GM12891 (cell line): ENCODE results near the gene CSNK2A1.

Experiments used
- DNase-seq: peaks from one replicate; pipeline ENCODE4 v3.0.0; 2011; ENCODE audit warnings: low spot score; ENCODE audit not compliant: insufficient read length
- FAIRE-seq: peaks from 2 replicates; lab custom pipeline; 2011; peaks lifted over from hg19 to GRCh38; lab: Jason Lieb, UNC
- PAX5 ChIP-seq: IDR thresholded peaks from 2 replicates; pipeline ENCODE4 v1.6.1; 2011; ENCODE audit warnings: low read length, moderate library complexity, mild to moderate bottlenecking; ENCODE audit not compliant: insufficient read depth, severe bottlenecking
- POLR2A ChIP-seq: IDR thresholded peaks from 2 replicates; pipeline ENCODE4 v1.6.1; 2011; ENCODE audit warnings: low read depth, low read length, control low read depth
- POLR2AphosphoS5 ChIP-seq: IDR thresholded peaks from 2 replicates; pipeline ENCODE4 v1.6.1; 2011; ENCODE audit warnings: low read depth, low read length, control low read depth
- POU2F2 ChIP-seq: IDR thresholded peaks from 2 replicates; pipeline ENCODE4 v1.6.1; 2011; ENCODE audit warnings: low read depth, mild to moderate bottlenecking, control low read depth, low read length, moderate library complexity
- SPI1 ChIP-seq: IDR thresholded peaks from 2 replicates; pipeline ENCODE4 v1.6.1; 2011; ENCODE audit warnings: low read depth, low read length, control low read depth
- TAF1 ChIP-seq: IDR thresholded peaks from 2 replicates; pipeline ENCODE4 v1.6.1; 2011; ENCODE audit warnings: low read depth, low read length, control low read depth

CSNK2A1 gene

GRCh38 chr20:444117-444516 lies 99.5 kb downstream of the CSNK2A1 start:
- FAIRE-seq (no peak), DNase-seq (no peak)
- no peak for TF ChIP-seq TAF1
- TF ChIP-seq PAX5, result no peak
- no peak for TF ChIP-seq POU2F2
- no peak for TF ChIP-seq SPI1
- no peak for TF ChIP-seq POLR2A
- TF ChIP-seq POLR2AphosphoS5, result no peak

DNA sequence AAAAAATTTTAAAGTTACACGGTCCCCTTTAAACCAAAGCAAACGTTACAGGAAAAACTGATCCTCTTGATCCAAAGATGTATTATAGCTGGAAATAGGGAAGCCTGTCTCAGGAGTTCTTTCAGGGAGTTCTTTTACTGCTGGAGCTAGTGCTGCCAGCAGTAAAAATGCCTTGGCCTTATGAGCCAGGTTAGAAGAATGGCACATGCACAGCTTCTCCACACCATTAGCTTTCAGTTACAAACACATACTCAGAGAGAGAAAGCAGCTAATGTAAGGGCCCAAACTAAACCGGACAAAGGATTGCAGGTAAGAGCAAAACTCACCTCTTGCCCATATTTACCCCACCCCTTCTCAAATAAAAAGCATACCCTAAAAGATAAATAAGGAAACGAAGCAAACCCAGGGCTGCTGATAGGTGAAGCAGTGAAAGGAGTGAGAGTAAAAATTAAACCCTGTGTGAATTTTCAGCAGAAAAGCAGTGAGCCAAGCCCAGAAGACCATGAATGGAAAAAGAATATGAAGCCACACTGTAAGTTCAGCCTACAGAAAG lies 100.3 kb downstream of the CSNK2A1 start:
- TF ChIP-seq POU2F2, result no peak
- no peak for TF ChIP-seq POLR2AphosphoS5
- no peak for TF ChIP-seq SPI1
- no peak for TF ChIP-seq PAX5
- no peak for TF ChIP-seq POLR2A
- no peak for TF ChIP-seq TAF1
- FAIRE-seq, result no peak
- no peak for DNase-seq

GRCh38 chr20:440636-441035 lies 103.0 kb downstream of the CSNK2A1 start:
- no peak for TF ChIP-seq POU2F2
- no peak for TF ChIP-seq POLR2A
- no peak for TF ChIP-seq SPI1
- no peak for TF ChIP-seq POLR2AphosphoS5
- TF ChIP-seq TAF1, result no peak
- TF ChIP-seq PAX5, result no peak
- FAIRE-seq (no peak), DNase-seq (no peak)

GRCh38 chr20:440148-440547 lies 103.4 kb downstream of the CSNK2A1 start:
- FAIRE-seq, result no peak

DNA sequence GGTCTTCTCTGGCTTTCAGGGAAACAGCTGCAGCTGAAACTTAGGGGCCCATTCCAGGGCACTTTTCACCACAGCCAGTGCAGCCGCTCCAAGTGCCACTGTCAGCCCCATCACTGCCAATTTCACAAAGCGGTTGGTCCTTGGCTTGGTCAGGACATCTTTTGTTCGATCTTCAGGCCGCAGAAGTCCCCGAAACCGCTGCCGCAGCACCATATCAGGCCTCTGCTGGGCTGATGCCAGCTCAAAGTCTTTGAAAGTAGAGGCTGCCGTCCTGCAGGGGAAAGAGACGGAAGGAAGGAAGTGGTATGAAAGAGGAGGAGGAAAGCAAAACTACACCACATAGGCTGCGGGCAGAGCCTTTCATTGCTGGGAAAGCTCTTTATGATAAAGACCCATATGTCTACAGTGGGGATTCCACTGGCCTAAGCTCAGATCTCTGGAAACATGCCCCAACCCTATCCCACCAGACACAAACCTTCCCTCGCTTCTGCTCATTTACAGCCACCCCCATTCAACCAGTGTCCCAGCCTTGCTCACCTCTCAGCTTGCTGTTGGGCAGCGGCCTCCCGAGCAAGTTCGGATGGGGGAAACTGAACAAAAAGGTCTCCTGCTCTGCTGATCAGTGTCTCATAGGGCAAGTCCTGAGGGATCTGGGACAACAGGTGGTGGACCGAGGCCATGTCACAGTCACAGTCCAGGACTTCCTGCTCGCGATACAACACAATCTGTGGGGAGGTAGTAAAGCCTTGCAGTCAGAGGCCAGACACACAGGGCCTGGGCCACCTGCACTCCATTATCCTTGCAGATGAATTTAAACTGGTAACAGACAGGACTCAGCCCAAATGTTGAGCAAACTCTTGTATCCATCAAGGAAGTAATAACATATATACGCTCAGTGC lies 104.8 kb downstream of the CSNK2A1 start:
- no peak for DNase-seq
- TF ChIP-seq SPI1, result peak; percentile 42
- no peak for TF ChIP-seq PAX5
- peak; percentile 72 for FAIRE-seq

More at GRCh38 chr20:440148-440547, 103.4 kb downstream of the CSNK2A1 start:
- no peak for TF ChIP-seq POU2F2
- TF ChIP-seq POLR2AphosphoS5, result no peak
- TF ChIP-seq POLR2A, result no peak
- no peak for TF ChIP-seq SPI1
- TF ChIP-seq TAF1, result no peak
- no peak for DNase-seq

DNA sequence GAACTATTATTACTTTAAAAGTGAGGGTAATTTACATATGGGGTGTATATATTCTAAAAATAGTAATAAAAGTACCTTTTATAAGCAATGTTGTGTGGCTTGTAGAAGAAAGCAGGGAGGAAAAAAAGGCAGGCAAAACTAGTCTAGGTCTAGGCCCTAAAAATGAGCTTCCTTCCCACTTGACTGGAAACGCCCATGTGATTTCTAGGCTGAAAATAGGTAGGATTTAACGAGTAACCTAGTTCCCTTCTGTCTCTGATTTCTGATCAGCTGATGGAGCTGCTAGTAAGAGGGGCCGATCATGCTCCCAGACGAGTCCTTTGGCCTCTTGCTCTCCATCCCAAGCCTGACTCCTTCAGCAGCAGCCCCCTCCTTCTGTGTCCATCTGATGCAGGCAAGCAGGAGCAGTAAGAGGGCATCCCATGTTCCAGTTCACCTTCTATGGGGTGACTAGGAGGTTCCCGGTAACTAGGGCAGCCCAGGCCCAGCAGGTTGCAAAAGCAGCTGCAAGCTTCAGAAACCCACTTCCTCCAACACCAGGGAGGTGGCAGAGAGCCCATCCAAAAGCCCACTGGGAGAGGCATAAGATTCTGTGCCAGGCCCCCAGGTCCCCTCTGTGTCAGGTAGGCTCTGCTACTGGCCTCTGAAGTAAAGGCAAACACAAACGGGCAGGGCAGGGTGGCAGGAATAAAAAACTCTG lies 105.7 kb downstream of the CSNK2A1 start:
- no peak for DNase-seq
- FAIRE-seq, result no peak
- peak; percentile 24; the same call in 1 of the 2 replicates for TF ChIP-seq SPI1
- no peak for TF ChIP-seq PAX5

DNA sequence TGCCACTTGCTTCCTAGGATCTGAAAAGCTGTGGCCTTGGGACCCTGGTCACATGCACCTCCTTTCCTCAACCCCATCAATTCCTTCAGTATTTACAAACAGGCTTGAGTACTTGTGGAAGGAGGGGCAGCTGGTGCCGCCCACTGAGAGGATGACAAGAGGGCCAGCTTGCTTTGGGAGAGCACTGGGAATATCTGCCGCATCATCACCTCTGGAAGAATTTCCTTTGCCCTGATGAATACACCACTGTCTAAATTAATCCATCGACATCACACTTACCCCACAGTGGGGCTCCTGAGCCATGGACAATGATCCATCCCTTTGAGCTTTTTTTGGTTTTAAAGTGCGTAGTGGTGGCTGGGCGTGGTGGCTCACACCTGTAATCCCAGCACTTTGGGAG lies 107.1 kb downstream of the CSNK2A1 start:
- TF ChIP-seq PAX5 (no peak), TAF1 (no peak), POLR2AphosphoS5 (no peak), POLR2A (no peak), SPI1 (no peak)
- FAIRE-seq (no peak), DNase-seq (no peak)

DNA sequence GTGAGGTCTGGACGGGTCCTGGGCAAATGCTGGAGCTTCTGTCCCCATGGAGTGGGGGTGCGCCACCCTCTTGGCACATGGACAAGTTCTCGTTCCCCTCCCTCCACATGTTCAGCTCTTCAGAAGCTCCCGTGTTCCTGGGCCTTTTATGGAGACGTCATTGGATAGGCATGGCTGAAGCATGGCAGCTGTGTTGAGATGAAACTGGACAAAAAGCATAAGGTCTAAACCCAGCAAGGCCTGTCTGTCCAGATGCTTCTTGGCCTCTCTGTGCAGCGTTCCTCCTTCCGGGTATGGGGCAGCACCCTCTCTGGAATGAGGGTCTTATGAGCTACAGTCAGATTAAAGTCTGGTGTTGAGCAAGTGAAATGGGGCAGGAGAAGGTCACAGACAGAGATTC lies 108.0 kb downstream of the CSNK2A1 start:
- FAIRE-seq (peak; percentile 28), DNase-seq (no peak)
- no peak for TF ChIP-seq PAX5

DNA sequence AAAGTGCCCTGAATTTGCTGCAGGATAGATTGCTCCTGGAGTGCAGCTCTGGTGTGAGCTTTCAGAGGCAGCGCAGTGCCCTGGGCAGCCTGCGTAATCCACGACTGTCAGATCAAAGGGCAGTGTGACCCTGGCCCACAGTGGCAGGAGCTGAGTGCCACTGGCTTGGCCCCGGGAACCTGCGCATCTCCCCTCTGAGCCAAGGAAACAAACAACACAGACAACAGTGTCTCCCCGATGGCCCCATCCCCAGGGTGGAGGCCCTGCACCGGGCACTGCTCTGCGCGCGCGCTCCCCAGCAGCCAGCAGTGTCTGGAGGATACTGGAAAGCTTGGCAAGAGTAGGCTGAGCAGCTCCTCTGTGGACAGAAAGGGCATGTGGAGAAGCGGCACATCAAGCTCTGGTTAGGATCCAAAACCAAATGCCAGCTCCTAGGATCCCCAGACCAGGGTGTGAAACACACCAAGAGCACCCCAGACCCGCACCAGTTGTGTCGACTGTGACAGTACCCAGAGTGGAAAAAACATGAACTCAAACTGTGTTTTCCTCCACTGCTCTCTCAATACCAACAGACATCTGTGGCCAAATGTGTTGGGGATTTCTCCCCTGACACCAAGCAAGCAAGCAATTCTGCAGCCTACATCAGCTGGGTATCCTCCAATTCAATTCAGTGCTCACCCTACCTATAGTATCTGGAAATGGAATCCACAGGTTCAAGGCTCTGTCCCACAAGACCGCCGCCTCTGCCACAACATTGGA lies 108.8 kb downstream of the CSNK2A1 start:
- no peak for FAIRE-seq

More for the DNA sequence above, 108.8 kb downstream of the CSNK2A1 start:
- TF ChIP-seq POLR2AphosphoS5 (no peak), POLR2A (no peak), PAX5 (no peak), SPI1 (no peak), POU2F2 (no peak), TAF1 (no peak)
- no peak for DNase-seq
